GM18520 (cell line): Measurements from ENCODE around the gene MBTPS2.

ENCODE experiments used
- ATAC-seq: cut with Tn5 transposase; IDR thresholded peaks from one replicate; pipeline ENCODE4 v1.9.1; 2021; ENCODE audit not compliant: unreplicated experiment

Gene MBTPS2

DNA sequence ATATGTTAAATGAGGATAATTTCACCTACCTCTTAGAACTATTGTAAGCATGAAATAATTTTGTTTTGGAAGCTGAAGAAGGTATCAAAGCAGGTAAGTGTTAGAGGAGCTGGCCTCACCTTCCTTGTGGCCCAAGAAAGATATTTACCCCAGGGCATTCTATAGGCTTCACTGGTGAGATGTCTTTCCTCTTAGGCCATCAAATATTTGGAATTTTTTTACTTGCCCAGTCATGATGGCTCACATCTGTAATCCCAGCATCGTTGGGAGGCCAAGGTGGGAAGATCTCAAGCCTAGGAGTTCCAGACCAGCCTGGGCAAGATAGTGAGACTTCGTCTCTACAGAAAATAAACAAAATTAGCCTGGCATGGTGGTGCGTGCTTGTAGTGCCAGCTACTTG, 95.0 kb downstream of the MBTPS2 start:
- ATAC-seq, result no peak
